Measurements from ENCODE around the gene MGRN1.

DNA sequence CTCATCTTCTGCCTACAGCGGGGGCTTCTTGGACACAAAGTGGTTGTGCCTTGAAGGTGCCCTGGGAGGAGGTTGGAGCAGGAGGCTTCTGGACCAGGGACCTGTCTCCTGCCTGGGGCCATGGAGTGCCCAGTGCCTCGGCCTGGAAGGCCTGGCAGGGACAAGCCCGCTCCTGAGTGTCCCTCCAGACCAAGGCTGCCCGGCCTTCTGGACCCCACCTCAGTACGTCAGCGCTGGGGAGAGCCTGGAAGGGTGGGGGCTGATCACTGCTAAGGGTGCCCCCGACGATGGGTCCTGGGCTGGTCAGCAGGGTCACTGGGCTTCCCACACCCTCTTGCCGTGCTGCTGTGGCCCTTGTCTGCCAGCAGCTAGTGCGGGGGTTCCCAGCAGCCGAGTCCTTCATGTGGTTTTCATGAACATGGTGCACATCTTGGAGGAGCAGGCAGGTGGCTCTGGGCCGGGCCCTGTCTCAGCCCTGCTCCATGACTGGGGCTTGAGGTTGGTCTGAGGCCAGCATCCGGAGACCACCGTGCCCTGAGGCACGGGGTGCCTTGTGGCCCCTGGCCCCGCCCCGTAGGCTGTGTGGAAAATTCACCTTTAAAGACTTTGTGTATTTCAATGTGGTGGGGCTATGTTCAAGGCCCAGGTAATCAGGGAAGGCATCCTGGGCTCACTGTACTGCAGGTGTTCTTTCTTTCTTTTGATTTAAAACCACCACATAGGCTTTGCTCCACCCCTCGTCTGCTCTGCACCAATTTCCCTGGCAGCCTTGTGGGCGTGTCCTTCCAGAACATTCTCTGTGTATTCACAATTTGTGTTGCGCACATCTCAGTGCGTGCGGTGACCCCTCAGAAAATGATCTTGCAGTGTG is 22.4 kb downstream of the MGRN1 start:
- TF ChIP-seq, protein P1, sequence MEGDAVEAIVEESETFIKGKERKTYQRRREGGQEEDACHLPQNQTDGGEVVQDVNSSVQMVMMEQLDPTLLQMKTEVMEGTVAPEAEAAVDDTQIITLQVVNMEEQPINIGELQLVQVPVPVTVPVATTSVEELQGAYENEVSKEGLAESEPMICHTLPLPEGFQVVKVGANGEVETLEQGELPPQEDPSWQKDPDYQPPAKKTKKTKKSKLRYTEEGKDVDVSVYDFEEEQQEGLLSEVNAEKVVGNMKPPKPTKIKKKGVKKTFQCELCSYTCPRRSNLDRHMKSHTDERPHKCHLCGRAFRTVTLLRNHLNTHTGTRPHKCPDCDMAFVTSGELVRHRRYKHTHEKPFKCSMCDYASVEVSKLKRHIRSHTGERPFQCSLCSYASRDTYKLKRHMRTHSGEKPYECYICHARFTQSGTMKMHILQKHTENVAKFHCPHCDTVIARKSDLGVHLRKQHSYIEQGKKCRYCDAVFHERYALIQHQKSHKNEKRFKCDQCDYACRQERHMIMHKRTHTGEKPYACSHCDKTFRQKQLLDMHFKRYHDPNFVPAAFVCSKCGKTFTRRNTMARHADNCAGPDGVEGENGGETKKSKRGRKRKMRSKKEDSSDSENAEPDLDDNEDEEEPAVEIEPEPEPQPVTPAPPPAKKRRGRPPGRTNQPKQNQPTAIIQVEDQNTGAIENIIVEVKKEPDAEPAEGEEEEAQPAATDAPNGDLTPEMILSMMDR (IDR thresholded peaks at IDR 0.05), result no peak
- TF ChIP-seq POLR2AphosphoS5 (IDR thresholded peaks at IDR 0.05) (no peak), EP300 (IDR thresholded peaks at IDR 0.05) (no peak)
